SJSA1 (cell line): Measurements from ENCODE around the gene GPR87. TPM values are rescaled to one million over a fixed set of nuclear protein-coding genes. Genes with fewer than 3 reads are reported as not detected.

Experiments used
- DNase-seq, 2 experiments: peaks; one replicate each; pipeline ENCODE4 v3.0.0-alpha.2; 2015 to 2020; ENCODE audit warnings: low spot score in 2 of 2, low read depth in 1 of 2
- H3K27ac ChIP-seq: fragments of 250-450 bp; sonication (Bioruptor Pico); 2 replicates; pipeline ENCODE4 v1.5.1; 2020; ENCODE audit warnings: mild to moderate bottlenecking, moderate library complexity
- H3K27me3 ChIP-seq: fragments of 250-450 bp; sonication (Bioruptor Pico); replicated peaks from 2 replicates; pipeline ENCODE4 v1.5.1; 2020; ENCODE audit warnings: mild to moderate bottlenecking, moderate library complexity
- H3K36me3 ChIP-seq: fragments of 250-450 bp; sonication (Bioruptor Pico); 2 replicates; pipeline ENCODE4 v1.5.1; 2020; ENCODE audit warnings: mild to moderate bottlenecking
- H3K4me1 ChIP-seq: fragments of 250-450 bp; sonication (Bioruptor Pico); replicated peaks from 2 replicates; pipeline ENCODE4 v1.6.1; 2021; ENCODE audit warnings: mild to moderate bottlenecking
- H3K4me3 ChIP-seq: fragments of 250-450 bp; sonication (Bioruptor Pico); 2 replicates; pipeline ENCODE4 v1.5.1; 2020; ENCODE audit warnings: mild to moderate bottlenecking
- H3K9me3 ChIP-seq: fragments of 250-450 bp; sonication (Bioruptor Pico); replicated peaks from 2 replicates; pipeline ENCODE4 v1.5.1; 2020; ENCODE audit warnings: mild to moderate bottlenecking
- total RNA-seq: library from RNA; depleted of rRNA; stranded (reverse); fragments of >200 nt; shearing (Covaris generic); gene quantifications from 2 replicates; pipeline ENCODE4 v1.2.3, GENCODE V29; 2014

The GPR87 gene
- total RNA-seq, 1 experiment from 2014 or later = 0.29 TPM

DNA sequence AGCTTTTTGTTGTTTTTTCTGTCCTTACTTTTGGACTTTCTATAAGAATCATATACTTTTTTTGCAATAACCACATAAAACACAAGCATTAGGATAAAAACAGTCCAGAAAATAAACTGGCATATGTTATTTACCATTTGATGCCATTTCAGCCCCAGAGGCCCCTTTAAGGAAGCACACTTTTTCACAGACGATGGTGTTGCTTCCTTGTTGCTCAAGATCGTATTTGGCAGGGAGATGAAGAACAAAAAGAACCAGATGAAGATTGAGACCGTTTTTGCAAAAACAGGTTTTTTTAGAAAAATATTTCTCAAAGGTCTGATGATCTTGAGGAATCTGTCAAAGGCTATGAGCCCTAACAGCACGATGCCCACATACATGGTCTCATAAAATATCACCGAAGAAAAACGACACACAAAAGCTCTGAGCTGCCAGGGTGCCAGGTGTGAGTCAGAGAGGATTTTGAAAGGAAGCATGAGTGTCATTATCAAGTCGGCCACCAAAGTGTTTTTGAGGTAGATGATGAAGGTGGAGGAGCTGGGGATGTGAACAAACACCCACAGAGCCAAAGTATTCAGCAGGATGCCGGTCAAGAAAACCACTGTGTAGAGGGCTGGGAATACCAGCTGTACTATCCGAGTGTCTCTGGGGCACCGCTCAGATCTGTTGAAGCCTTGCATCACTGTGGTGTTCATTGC lies 11.8 kb upstream of the GPR87 start:
- Histone ChIP-seq H3K27ac (no peak overlapping the region), H3K4me1 (no peaks in the 10 kb centered on the region), H3K9me3 (no peaks in the 10 kb centered on the region), H3K36me3 (no peaks in the 10 kb centered on the region), H3K27me3 (no peaks in the 10 kb centered on the region), H3K4me3 (no peak overlapping the region)
- DNase-seq = no peak

GRCh38 chr3:151327571-151328198 lies 11.1 kb upstream of the GPR87 start:
- H3K4me3 ChIP-seq = no peak overlapping the region
- no peaks in the 10 kb centered on the region for H3K4me1 ChIP-seq
- DNase-seq = peak in 1 of 2 experiments; percentile 38
- H3K27me3 ChIP-seq = no peaks in the 10 kb centered on the region
- no peaks in the 10 kb centered on the region for H3K9me3 ChIP-seq
- no peaks in the 10 kb centered on the region for H3K36me3 ChIP-seq
- H3K27ac ChIP-seq = no peak overlapping the region

DNA sequence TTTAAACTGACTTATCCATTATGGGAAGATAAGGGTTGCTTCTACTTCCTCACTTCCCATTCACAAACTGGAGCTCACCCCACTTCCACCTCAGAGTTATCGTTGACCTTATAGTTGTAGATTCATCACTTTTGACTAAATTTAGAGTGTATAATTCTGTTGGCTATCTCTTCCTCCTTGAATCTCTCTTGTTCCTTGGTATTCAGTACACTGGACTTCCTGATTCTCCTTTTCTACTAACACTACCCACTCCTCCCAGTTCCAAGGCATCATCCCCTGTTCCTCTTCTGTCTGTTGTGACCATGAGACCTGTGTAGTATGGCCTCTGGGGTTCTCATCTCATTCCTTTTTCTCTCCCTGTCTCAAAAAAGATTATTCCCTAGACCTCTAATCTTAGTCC lies 5.9 kb upstream of the GPR87 start:
- no peak overlapping the region for H3K27ac ChIP-seq
- H3K9me3 ChIP-seq = no peaks in the 10 kb centered on the region
- H3K36me3 ChIP-seq = no peaks in the 10 kb centered on the region
- no peak overlapping the region for H3K4me3 ChIP-seq
- H3K27me3 ChIP-seq = no peaks in the 10 kb centered on the region
- no peaks in the 10 kb centered on the region; the same call in 1 of the 2 replicates for H3K4me1 ChIP-seq
- DNase-seq = no peak

DNA sequence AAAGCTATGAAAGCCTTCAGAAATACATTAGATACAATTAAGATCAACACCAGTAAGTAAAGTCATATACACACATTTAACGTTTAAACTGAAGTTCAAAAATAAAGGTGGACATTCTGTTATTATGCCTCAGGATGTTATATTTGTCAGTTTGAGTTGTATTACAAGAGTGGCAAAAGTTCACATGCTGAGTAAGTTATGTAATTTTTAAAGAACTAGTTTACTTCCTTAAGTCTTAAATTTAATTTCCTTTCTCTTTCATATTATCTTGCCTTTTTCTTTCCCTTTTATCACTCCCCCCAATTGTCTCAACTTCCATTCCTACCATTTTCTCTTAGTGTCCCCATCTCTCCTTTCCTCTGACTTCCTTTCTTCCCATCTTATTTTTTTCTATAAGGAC lies 4.9 kb upstream of the GPR87 start:
- Histone ChIP-seq H3K4me1 (peaks cover 6% of the 10 kb centered on the region), H3K9me3 (no peaks in the 10 kb centered on the region), H3K27ac (no peak overlapping the region), H3K4me3 (no peak overlapping the region), H3K27me3 (no peaks in the 10 kb centered on the region), H3K36me3 (no peaks in the 10 kb centered on the region)
- no peak for DNase-seq

DNA sequence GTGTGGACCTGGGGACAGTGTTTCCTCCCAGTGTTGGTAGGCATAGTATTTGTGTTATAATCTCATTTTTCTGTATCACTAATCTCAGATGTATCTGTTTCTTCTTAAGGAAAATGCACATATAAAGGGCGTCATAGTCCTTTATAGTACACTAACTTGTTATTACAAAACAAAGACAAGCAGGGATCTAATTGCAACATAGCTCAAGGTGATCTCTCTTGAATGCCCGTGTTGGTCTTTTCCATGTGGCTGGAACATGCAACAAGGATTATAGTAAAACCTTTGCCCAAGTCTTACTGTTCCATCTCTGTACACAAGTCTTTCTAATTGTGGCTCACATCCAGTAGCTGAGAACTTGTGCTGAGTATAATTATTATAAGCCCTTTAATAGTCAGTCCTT lies 3.5 kb upstream of the GPR87 start:
- no peak overlapping the region for H3K27ac ChIP-seq

GRCh38 chr3:151319628-151320027 lies 3.0 kb upstream of the GPR87 start:
- Histone ChIP-seq H3K27me3 (no peaks in the 10 kb centered on the region), H3K36me3 (no peaks in the 10 kb centered on the region), H3K4me3 (no peak overlapping the region), H3K9me3 (no peaks in the 10 kb centered on the region), H3K27ac (no peak overlapping the region), H3K4me1 (peaks cover 23% of the 10 kb centered on the region)
- DNase-seq = no peak

More for the DNA sequence above, 3.5 kb upstream of the GPR87 start:
- Histone ChIP-seq H3K4me3 (no peak overlapping the region), H3K27me3 (no peaks in the 10 kb centered on the region), H3K4me1 (peaks cover 19% of the 10 kb centered on the region), H3K36me3 (no peaks in the 10 kb centered on the region), H3K9me3 (no peaks in the 10 kb centered on the region)
- no peak for DNase-seq

GRCh38 chr3:151318991-151319390 lies 2.4 kb upstream of the GPR87 start:
- Histone ChIP-seq H3K27me3 (no peaks in the 10 kb centered on the region), H3K4me3 (no peak overlapping the region), H3K4me1 (peaks cover 28% of the 10 kb centered on the region), H3K9me3 (no peaks in the 10 kb centered on the region), H3K36me3 (no peaks in the 10 kb centered on the region), H3K27ac (no peak overlapping the region)
- DNase-seq = no peak

DNA sequence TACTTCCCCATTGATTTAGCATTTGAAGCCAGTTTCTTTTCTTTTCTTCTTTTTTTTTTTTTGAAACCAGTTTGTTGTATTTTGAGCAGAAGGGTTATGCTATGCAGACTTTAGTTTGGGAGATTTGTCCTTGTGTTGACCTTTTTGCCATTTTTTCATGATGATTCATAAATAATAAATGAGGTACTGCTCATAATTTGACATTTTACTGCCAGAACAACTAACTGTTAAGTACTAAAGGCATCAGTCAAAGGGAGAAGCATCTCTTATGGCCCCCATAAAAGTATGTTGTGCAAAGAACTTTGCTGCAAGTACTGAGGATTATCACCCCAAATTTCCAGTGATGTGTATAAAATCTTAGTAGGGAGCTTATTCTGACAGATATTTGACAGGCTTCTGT lies 1.7 kb upstream of the GPR87 start:
- no peak for DNase-seq
- Histone ChIP-seq H3K4me3 (no peak overlapping the region), H3K27ac (no peak overlapping the region), H3K36me3 (no peaks in the 10 kb centered on the region), H3K9me3 (no peaks in the 10 kb centered on the region), H3K27me3 (no peaks in the 10 kb centered on the region), H3K4me1 (peaks cover 28% of the 10 kb centered on the region)

- H3K9me3 ChIP-seq = no peaks in the 10 kb centered on the region
- peaks cover 28% of the 10 kb centered on the region for H3K4me1 ChIP-seq
- DNase-seq = no peak
- H3K36me3 ChIP-seq = no peaks in the 10 kb centered on the region
- no peaks in the 10 kb centered on the region for H3K27me3 ChIP-seq
- H3K27ac ChIP-seq = peak overlapping the region; percentile 87
- no peak overlapping the region for H3K4me3 ChIP-seq
Observed at GRCh38 chr3:151315846-151316245, 774 bp downstream of the GPR87 start.

GRCh38 chr3:151315136-151315535 lies 1.5 kb downstream of the GPR87 start:
- Histone ChIP-seq H3K4me1 (peaks cover 28% of the 10 kb centered on the region), H3K27me3 (no peaks in the 10 kb centered on the region), H3K9me3 (no peaks in the 10 kb centered on the region), H3K27ac (peak overlapping the region; percentile 87), H3K4me3 (no peak overlapping the region), H3K36me3 (no peaks in the 10 kb centered on the region)
- peak in 1 of 2 experiments; percentile 76 for DNase-seq

DNA sequence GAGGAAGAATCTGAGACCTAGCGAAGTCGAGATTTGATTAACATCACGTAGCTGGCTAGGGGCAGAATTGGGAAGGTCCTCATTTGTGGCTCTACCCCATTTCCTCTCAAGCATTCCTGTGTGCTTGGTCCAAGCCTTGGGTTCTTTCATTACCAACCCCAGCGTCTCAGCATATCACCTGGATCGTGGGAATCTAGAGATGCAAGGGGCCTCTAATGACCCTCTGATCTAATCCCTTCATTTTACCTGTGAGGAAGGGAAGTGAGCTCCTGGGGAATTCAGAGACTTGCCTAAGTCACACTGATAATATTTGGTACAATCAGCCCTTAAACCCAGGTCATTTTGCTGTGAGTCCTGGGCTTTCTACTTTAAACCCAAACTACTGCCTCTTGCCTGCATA lies 2.0 kb downstream of the GPR87 start:
- H3K9me3 ChIP-seq = no peaks in the 10 kb centered on the region
- H3K27ac ChIP-seq = peak overlapping the region; percentile 87
- H3K4me3 ChIP-seq = no peak overlapping the region
- no peaks in the 10 kb centered on the region for H3K36me3 ChIP-seq
- H3K4me1 ChIP-seq = peaks cover 28% of the 10 kb centered on the region
- no peaks in the 10 kb centered on the region for H3K27me3 ChIP-seq
- no peak for DNase-seq

- H3K4me3 ChIP-seq = no peak overlapping the region
- no peaks in the 10 kb centered on the region for H3K27me3 ChIP-seq
- peak overlapping the region; percentile 87; the same call in 1 of the 2 replicates for H3K27ac ChIP-seq
- H3K4me1 ChIP-seq = peaks cover 28% of the 10 kb centered on the region
- H3K36me3 ChIP-seq = no peaks in the 10 kb centered on the region
- DNase-seq = no peak
- no peaks in the 10 kb centered on the region for H3K9me3 ChIP-seq
Observed at GRCh38 chr3:151314137-151314536, 2.5 kb downstream of the GPR87 start.

GRCh38 chr3:151312972-151313371 lies 3.6 kb downstream of the GPR87 start:
- peaks cover 32% of the 10 kb centered on the region for H3K4me1 ChIP-seq
- no peak overlapping the region for H3K4me3 ChIP-seq
- no peaks in the 10 kb centered on the region for H3K27me3 ChIP-seq
- no peaks in the 10 kb centered on the region for H3K9me3 ChIP-seq
- no peaks in the 10 kb centered on the region for H3K36me3 ChIP-seq
- DNase-seq = no peak
- H3K27ac ChIP-seq = no peak overlapping the region

DNA sequence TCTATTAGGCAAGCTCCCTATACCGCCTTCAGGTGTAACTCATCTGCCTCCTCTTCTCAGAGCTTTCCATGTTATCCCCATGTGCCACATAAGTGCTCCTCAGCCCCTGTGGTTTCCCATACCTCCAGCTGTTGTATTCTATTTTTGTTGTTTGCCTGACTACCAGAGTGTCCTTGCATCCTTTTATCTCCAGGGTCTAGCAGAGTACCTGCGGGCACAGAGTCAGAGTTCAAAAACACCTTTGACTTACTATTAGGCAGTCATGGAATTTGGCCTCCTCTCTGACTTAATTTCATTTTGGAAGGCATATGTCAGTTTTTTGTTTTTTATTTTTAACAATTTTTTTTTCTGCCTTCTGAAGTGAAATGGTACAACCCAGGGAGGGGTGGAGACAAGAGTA lies 7.1 kb downstream of the GPR87 start:
- no peaks in the 10 kb centered on the region for H3K9me3 ChIP-seq
- no peak overlapping the region for H3K27ac ChIP-seq
- H3K27me3 ChIP-seq = no peaks in the 10 kb centered on the region
- DNase-seq = no peak
- peaks cover 41% of the 10 kb centered on the region for H3K4me1 ChIP-seq
- no peaks in the 10 kb centered on the region for H3K36me3 ChIP-seq
- H3K4me3 ChIP-seq = no peak overlapping the region
